ENCODE measurements around the gene GOLGA2. TPM values are rescaled to one million over a fixed set of nuclear protein-coding genes. Genes with fewer than 3 reads are reported as not detected.

GOLGA2 gene
- total RNA-seq, 1 donor from 2014 or later: 25.2 TPM

- Histone ChIP-seq H3K9me3 (ENCODE audit: low read depth) (no peaks in the 10 kb centered on the region), H4K20me1 (ENCODE audit: low read depth) (peaks cover 52% of the 10 kb centered on the region), H3K27ac (no peak overlapping the region), H3K4me1 (no peaks in the 10 kb centered on the region), H2AFZ (replicated peaks) (no peak overlapping the region), H3K79me2 (ENCODE audit: low read depth) (no peaks in the 10 kb centered on the region), H3K4me3 (peak overlapping the region; percentile 43), H3K9ac (no peak overlapping the region), H3K4me2 (peak overlapping the region; percentile 74), H3K27me3 (no peaks in the 10 kb centered on the region), H3K36me3 (no peaks in the 10 kb centered on the region), H3F3A (ENCODE audit: low read depth) (peaks cover 14% of the 10 kb centered on the region)
- peak overlapping the region; percentile 74 for H3K27ac Mint-ChIP-seq
- peaks cover 7% of the 10 kb centered on the region for H3K27me3 Mint-ChIP-seq (ENCODE audit: insufficient read depth, low read depth)
- peak overlapping the region; percentile 80 for H3K4me3 Mint-ChIP-seq
- H3K36me3 Mint-ChIP-seq: peaks cover 20% of the 10 kb centered on the region
- H3K9me3 Mint-ChIP-seq: no peaks in the 10 kb centered on the region
- DNase-seq (ENCODE audit: low spot score): peak; percentile 96
- peaks cover 37% of the 10 kb centered on the region for H3K4me1 Mint-ChIP-seq
- TF ChIP-seq EZH2phosphoT487 (IDR thresholded peaks at IDR 0.05) (no peak), EZH2 (IDR thresholded peaks at IDR 0.05) (no peak)
These were observed 57.1 kb downstream of the GOLGA2 start for GRCh38 chr9:128218518-128219389.

GRCh38 chr9:128218172-128218517 lies 57.7 kb downstream of the GOLGA2 start:
- no peak overlapping the region for H3K9ac ChIP-seq
- Mint-ChIP-seq H3K27ac (peak overlapping the region; percentile 74), H3K36me3 (peaks cover 17% of the 10 kb centered on the region), H3K27me3 (ENCODE audit: insufficient read depth, low read depth) (peaks cover 9% of the 10 kb centered on the region), H3K9me3 (no peaks in the 10 kb centered on the region), H3K4me1 (peaks cover 34% of the 10 kb centered on the region), H3K4me3 (peak overlapping the region; percentile 80)
- H3K79me2 ChIP-seq (ENCODE audit: low read depth): no peaks in the 10 kb centered on the region
- peak overlapping the region; percentile 43 for H3K4me3 ChIP-seq
- H3K4me2 ChIP-seq: peak overlapping the region; percentile 74
- peaks cover 54% of the 10 kb centered on the region for H4K20me1 ChIP-seq (ENCODE audit: low read depth)
- H3K36me3 ChIP-seq: no peaks in the 10 kb centered on the region
- no peak for DNase-seq (ENCODE audit: low spot score)
- H3K27ac ChIP-seq: no peak overlapping the region
- H3F3A ChIP-seq (ENCODE audit: low read depth): peaks cover 14% of the 10 kb centered on the region
- H3K27me3 ChIP-seq: no peaks in the 10 kb centered on the region
- no peak overlapping the region for H2AFZ ChIP-seq (replicated peaks)
- H3K4me1 ChIP-seq: no peaks in the 10 kb centered on the region
- H3K9me3 ChIP-seq (ENCODE audit: low read depth): no peaks in the 10 kb centered on the region
- TF ChIP-seq, protein P1, sequence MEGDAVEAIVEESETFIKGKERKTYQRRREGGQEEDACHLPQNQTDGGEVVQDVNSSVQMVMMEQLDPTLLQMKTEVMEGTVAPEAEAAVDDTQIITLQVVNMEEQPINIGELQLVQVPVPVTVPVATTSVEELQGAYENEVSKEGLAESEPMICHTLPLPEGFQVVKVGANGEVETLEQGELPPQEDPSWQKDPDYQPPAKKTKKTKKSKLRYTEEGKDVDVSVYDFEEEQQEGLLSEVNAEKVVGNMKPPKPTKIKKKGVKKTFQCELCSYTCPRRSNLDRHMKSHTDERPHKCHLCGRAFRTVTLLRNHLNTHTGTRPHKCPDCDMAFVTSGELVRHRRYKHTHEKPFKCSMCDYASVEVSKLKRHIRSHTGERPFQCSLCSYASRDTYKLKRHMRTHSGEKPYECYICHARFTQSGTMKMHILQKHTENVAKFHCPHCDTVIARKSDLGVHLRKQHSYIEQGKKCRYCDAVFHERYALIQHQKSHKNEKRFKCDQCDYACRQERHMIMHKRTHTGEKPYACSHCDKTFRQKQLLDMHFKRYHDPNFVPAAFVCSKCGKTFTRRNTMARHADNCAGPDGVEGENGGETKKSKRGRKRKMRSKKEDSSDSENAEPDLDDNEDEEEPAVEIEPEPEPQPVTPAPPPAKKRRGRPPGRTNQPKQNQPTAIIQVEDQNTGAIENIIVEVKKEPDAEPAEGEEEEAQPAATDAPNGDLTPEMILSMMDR (IDR thresholded peaks at IDR 0.05): no peak

GRCh38 chr9:128216781-128217553 lies 58.8 kb downstream of the GOLGA2 start:
- no peak overlapping the region for H3K4me3 ChIP-seq
- no peak overlapping the region for H2AFZ ChIP-seq (replicated peaks)
- H3K79me2 ChIP-seq (ENCODE audit: low read depth): no peaks in the 10 kb centered on the region
- Mint-ChIP-seq H3K27me3 (ENCODE audit: insufficient read depth, low read depth) (peaks cover 9% of the 10 kb centered on the region), H3K36me3 (peaks cover 16% of the 10 kb centered on the region), H3K27ac (peak overlapping the region; percentile 73), H3K4me3 (no peak overlapping the region), H3K4me1 (peaks cover 34% of the 10 kb centered on the region), H3K9me3 (no peaks in the 10 kb centered on the region)
- no peak overlapping the region for H3K27ac ChIP-seq
- no peaks in the 10 kb centered on the region for H3K36me3 ChIP-seq
- TF ChIP-seq EZH2phosphoT487 (IDR thresholded peaks at IDR 0.05) (no peak), EZH2 (IDR thresholded peaks at IDR 0.05) (no peak)
- TF ChIP-seq, protein P1 (IDR thresholded peaks at IDR 0.05): no peak
- H3K4me1 ChIP-seq: no peaks in the 10 kb centered on the region
- H3K4me2 ChIP-seq: no peak overlapping the region
- peaks cover 54% of the 10 kb centered on the region for H4K20me1 ChIP-seq (ENCODE audit: low read depth)
- no peak overlapping the region for H3K9ac ChIP-seq
- H3K27me3 ChIP-seq: no peaks in the 10 kb centered on the region
- H3K9me3 ChIP-seq (ENCODE audit: low read depth): no peaks in the 10 kb centered on the region
- no peak for DNase-seq (ENCODE audit: low spot score)
- peaks cover 14% of the 10 kb centered on the region for H3F3A ChIP-seq (ENCODE audit: low read depth)

Data from neural progenitor cell (in vitro differentiated cells).